Small intestine (tissue), 7 donors: Measurements from ENCODE around the gene RMRP. TPM values are rescaled to one million over a fixed set of nuclear protein-coding genes. Genes with fewer than 3 reads are reported as not detected.

Experiments
- DNase-seq, 2 donors: peaks; one replicate each; pipeline versions ENCODE4 v3.0.0 to v3.0.0-alpha.2; 2013
- FAIRE-seq: peaks from 2 replicates; lab custom pipeline; 2012; peaks lifted over from hg19 to GRCh38; lab: Jason Lieb, UNC
- H3K27ac ChIP-seq, 3 donors: one replicate each; pipeline ENCODE4 v1.5.1; 2013; ENCODE audit warnings: low read length in 2 of 3, mild to moderate bottlenecking in 2 of 3, control low read depth in 1 of 3, inconsistent platforms in 1 of 3, low read depth in 1 of 3, moderate library complexity in 1 of 3
- H3K27me3 ChIP-seq, 3 donors: one replicate each; pipeline ENCODE4 v1.6.1; 2013; ENCODE audit warnings: low read length in 3 of 3, inconsistent platforms in 1 of 3; ENCODE audit not compliant: control insufficient read depth in 3 of 3, insufficient read depth in 3 of 3
- H3K36me3 ChIP-seq, 3 donors: one replicate each; pipeline ENCODE4 v1.6.1; 2013; ENCODE audit warnings: low read length in 3 of 3, inconsistent platforms in 1 of 3, low read depth in 1 of 3, mild to moderate bottlenecking in 1 of 3, moderate library complexity in 1 of 3; ENCODE audit not compliant: control insufficient read depth in 3 of 3, insufficient read depth in 2 of 3
- H3K4me1 ChIP-seq, 3 donors: one replicate each; pipeline ENCODE4 v1.6.1; 2013; ENCODE audit warnings: low read length in 2 of 3, inconsistent platforms in 1 of 3, low read depth in 1 of 3, mild to moderate bottlenecking in 1 of 3, moderate library complexity in 1 of 3; ENCODE audit not compliant: control insufficient read depth in 3 of 3, insufficient read depth in 2 of 3
- H3K4me3 ChIP-seq, 3 donors: one replicate each; pipeline ENCODE4 v1.5.1; 2013; ENCODE audit warnings: low read length in 3 of 3, control low read depth in 1 of 3, inconsistent platforms in 1 of 3, low read depth in 1 of 3, mild to moderate bottlenecking in 1 of 3, moderate library complexity in 1 of 3
- H3K9me3 ChIP-seq, 2 donors: one replicate each; pipeline ENCODE4 v1.6.1; 2013; ENCODE audit warnings: low read depth in 1 of 2, low read length in 1 of 2; ENCODE audit not compliant: control insufficient read depth in 2 of 2, insufficient read depth in 1 of 2
- WGBS, 3 donors: extraction: QIAGEN DNeasy Blood & Tissue Kit; methylation state at CpG; one replicate each; pipeline ENCODE4 v1.1.7; 2013; 5-methylcytosine and 5-hydroxymethylcytosine counted together
- polyA plus RNA-seq, 4 donors: library from polyadenylated mRNA; stranded (reverse) in 3 of 4; unstranded in 1 of 4; fragments of 200-250 nt in 3 of 4; fragments of 120-200 nt in 1 of 4; gene quantifications; one replicate each; pipeline versions ENCODE4 v1.2.1 to v1.2.3, GENCODE V29; 2013
- donor health status: healthy with polysubstance abuse.
- donor health status: control.
- donor health status: control.
- donor health status: Bipolar disorder and iron deficiency.
- donor health status: healthy.

RMRP gene
- polyA plus RNA-seq, 4 donors = 269 TPM; not detected in 3

GRCh38 chr9:35627575-35627974 is 30.2 kb downstream of the RMRP start:
- Histone ChIP-seq H3K27me3 (no peaks in the 10 kb centered on the region), H3K9me3 (no peaks in the 10 kb centered on the region), H3K36me3 (no peaks in the 10 kb centered on the region), H3K27ac (no peak overlapping the region), H3K4me1 (peaks cover 0 to 7% (median 0%) of the 10 kb centered on the region in 3 donors), H3K4me3 (no peak overlapping the region)
- FAIRE-seq = no peak
- no peak for DNase-seq
- 81 to 90% (median 89%) methylated on average over 2 of the region's 2 CpGs for WGBS, 3 donors

DNA sequence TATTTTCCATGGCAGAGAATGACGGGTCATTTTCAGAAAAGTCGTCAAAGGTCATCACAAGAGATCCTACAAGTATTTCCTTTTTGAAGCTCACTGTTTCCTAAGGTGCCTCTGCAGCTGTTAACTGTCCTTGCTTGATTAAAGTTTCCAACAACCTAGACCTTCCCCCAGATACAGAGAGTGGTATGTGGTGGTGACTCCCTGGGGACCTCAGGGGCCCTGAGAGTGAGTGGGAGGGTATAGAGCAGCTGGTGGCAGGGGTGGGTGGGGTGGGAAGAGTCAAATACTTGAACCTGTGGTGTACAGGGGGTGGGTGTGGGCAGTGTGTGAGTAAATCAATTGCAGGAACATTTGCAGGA is 38.0 kb downstream of the RMRP start:
- DNase-seq (no peak), FAIRE-seq (no peak)
- H3K36me3 ChIP-seq = no peaks in the 10 kb centered on the region
- no peaks in the 10 kb centered on the region for H3K9me3 ChIP-seq
- 51 to 73% (median 52%) methylated on average over 2 of the region's 2 CpGs for WGBS, 3 donors
- peak overlapping the region in 1 of 3 donors; percentile 74 for H3K27ac ChIP-seq
- H3K4me3 ChIP-seq = no peak overlapping the region
- peaks cover 0 to 23% (median 0%) of the 10 kb centered on the region in 3 donors for H3K27me3 ChIP-seq
- peaks cover 0 to 14% (median 0%) of the 10 kb centered on the region in 3 donors for H3K4me1 ChIP-seq

GRCh38 chr9:35618854-35619799 is 38.7 kb downstream of the RMRP start:
- DNase-seq (peak in 1 of 2 donors; percentile 65), FAIRE-seq (no peak)
- Histone ChIP-seq H3K36me3 (no peaks in the 10 kb centered on the region), H3K4me1 (peaks cover 0 to 12% (median 0%) of the 10 kb centered on the region in 3 donors), H3K27ac (peak overlapping the region in 2 of 3 donors; percentile 6 to 74), H3K27me3 (peaks cover 0 to 23% (median 0%) of the 10 kb centered on the region in 3 donors), H3K4me3 (no peak overlapping the region), H3K9me3 (no peaks in the 10 kb centered on the region)
- WGBS, 3 donors = 80 to 89% (median 82%) methylated on average over 17 of the region's 17 CpGs

DNA sequence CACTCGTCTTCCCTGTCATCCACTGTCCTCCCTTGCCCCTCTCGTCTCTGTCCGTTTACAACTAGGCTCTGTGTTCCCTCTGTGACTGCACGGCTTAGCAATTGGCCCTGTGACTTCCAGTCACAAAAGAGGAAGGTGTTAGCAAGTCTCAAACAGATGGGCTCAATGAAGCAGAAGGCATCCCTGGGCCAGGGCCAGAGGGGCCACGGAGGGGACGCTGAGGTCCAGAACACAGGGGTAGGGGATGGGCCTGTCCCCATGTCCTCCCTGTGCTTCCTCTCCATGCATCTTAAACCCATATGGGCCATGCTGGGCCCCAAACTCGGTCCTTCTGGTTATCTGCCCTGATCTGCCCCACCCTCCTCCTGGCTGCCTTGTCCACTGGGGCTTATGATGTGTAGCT is 39.5 kb downstream of the RMRP start, which contains the start of gene CD72:
TSS of gene CD72 (minus strand) at position 89 of the 403 bp plus-strand sequence. CDS start 110 bp downstream, outside the sequence.
- Histone ChIP-seq H3K4me1 (peaks cover 0 to 11% (median 0%) of the 10 kb centered on the region in 3 donors), H3K27ac (peak within 1 kb of the TSS in 2 of 3 donors; percentile 61 to 74), H3K4me3 (peak within 1 kb of the TSS; percentile 30 to 41 (median 36)), H3K9me3 (no peaks in the 10 kb centered on the region), H3K36me3 (no peaks in the 10 kb centered on the region), H3K27me3 (peaks cover 0 to 23% (median 0%) of the 10 kb centered on the region in 3 donors)
- WGBS, 3 donors = 70 to 81% (median 78%) methylated on average over 7 of the region's 7 CpGs
- DNase-seq (no peak), FAIRE-seq (no peak)

GRCh38 chr9:35617548-35617947 is 40.3 kb downstream of the RMRP start:
- H3K9me3 ChIP-seq = no peaks in the 10 kb centered on the region
- FAIRE-seq (no peak), DNase-seq (no peak)
- H3K27me3 ChIP-seq = peaks cover 0 to 23% (median 0%) of the 10 kb centered on the region in 3 donors
- H3K4me3 ChIP-seq = peak overlapping the region; percentile 30 to 41 (median 36)
- peaks cover 0 to 11% (median 0%) of the 10 kb centered on the region in 3 donors for H3K4me1 ChIP-seq
- peak overlapping the region in 1 of 3 donors; percentile 74 for H3K27ac ChIP-seq
- whole genome bisulfite sequencing, 3 donors = 69 to 76% (median 71%) methylated on average over 8 of the region's 8 CpGs
- H3K36me3 ChIP-seq = no peaks in the 10 kb centered on the region

- peaks cover 0 to 23% (median 0%) of the 10 kb centered on the region in 3 donors for H3K27me3 ChIP-seq
- peak overlapping the region; percentile 30 to 41 (median 36) for H3K4me3 ChIP-seq
- H3K36me3 ChIP-seq = no peaks in the 10 kb centered on the region
- FAIRE-seq (no peak), DNase-seq (peak; percentile 51 to 79)
- H3K4me1 ChIP-seq = peaks cover 0 to 11% (median 0%) of the 10 kb centered on the region in 3 donors
- WGBS, 3 donors = 7 to 15% (median 11%) methylated on average over 39 to 51 of the region's 51 CpGs
- H3K9me3 ChIP-seq = no peaks in the 10 kb centered on the region
- H3K27ac ChIP-seq = peak overlapping the region in 2 of 3 donors; percentile 6 to 61
These were observed 40.9 kb downstream of the RMRP start for GRCh38 chr9:35616681-35617459.

DNA sequence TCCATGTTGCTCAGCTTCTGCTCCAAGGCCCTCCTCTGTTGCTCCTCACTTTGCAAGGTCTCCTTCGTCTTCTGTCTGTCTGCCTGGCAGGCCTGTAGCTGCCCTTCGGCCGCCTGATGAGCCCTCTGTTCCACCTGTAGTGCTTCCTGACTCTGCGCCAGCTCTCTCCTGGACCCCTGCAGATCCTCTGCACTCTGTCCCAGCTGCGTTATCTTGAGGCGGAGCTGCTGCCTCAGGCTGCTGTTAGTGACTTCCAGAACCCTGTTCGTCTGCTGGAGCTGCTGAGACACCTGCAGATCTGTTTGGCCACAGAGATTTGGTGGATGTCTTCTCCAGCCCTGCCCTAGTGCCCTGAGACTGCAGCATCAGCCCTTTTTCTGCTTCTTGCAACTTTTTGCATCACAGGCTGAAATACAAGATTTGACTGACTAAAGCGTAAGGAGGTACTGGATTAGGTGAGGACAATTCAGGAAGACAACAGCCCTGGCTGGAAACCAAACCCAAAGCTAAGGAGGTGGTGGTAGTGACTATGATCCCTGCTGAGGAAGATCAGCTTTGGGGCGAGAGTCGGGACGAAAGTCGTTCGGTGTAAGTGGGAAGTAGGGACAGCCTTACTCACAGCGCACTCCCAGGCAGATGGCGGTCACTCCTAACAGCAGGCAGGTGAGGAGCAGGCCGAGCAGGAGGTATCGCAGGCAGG is 41.7 kb downstream of the RMRP start:
- Histone ChIP-seq H3K27me3 (peaks cover 0 to 23% (median 0%) of the 10 kb centered on the region in 3 donors), H3K4me3 (no peak overlapping the region), H3K4me1 (peaks cover 0 to 11% (median 0%) of the 10 kb centered on the region in 3 donors), H3K36me3 (no peaks in the 10 kb centered on the region), H3K9me3 (no peaks in the 10 kb centered on the region), H3K27ac (no peak overlapping the region)
- FAIRE-seq (no peak), DNase-seq (no peak)
- 80 to 87% (median 85%) methylated on average over 17 of the region's 17 CpGs for WGBS, 3 donors
